Immature natural killer cell (primary cell): ENCODE measurements around the gene FGFRL1. TPM values are rescaled to one million over a fixed set of nuclear protein-coding genes. Genes with fewer than 3 reads are reported as not detected.
A peak's percentile ranks its signal among the peaks of the same experiment; 100 is the strongest.
"Not testable (repeated sequence)": the region's sequence is repeated elsewhere in the genome, so short reads cannot be mapped to it uniquely, and the experiment has no call there.

Experiments used
- DNase-seq, 3 donors: peaks; one replicate each; pipeline ENCODE4 v3.0.0; 2022; ENCODE audit warnings: mixed read lengths in 1 of 3
- H3K27ac Mint-ChIP-seq, 6 donors: one replicate each; pipeline ENCODE4 v1.8.0; 2020; ENCODE audit warnings: mixed read lengths in 6 of 6, mild to moderate bottlenecking in 5 of 6, inconsistent platforms in 4 of 6, moderate library complexity in 3 of 6
- H3K27me3 Mint-ChIP-seq, 3 donors: one replicate each; pipeline ENCODE4 v1.8.0; 2020 to 2021; ENCODE audit warnings: low read depth in 3 of 3, mild to moderate bottlenecking in 3 of 3, mixed read lengths in 3 of 3, moderate library complexity in 3 of 3, inconsistent platforms in 1 of 3
- H3K36me3 Mint-ChIP-seq, 3 donors: one replicate each; pipeline ENCODE4 v1.8.0; 2020; ENCODE audit warnings: mixed read lengths in 3 of 3, inconsistent platforms in 2 of 3, mild to moderate bottlenecking in 2 of 3
- H3K4me1 Mint-ChIP-seq, 2 donors: one replicate each; pipeline ENCODE4 v1.8.0; 2020; ENCODE audit warnings: inconsistent platforms in 2 of 2, mild to moderate bottlenecking in 2 of 2, mixed read lengths in 2 of 2, moderate library complexity in 1 of 2
- H3K4me3 Mint-ChIP-seq, 5 donors: one replicate each; pipeline ENCODE4 v1.8.0; 2020; ENCODE audit warnings: mild to moderate bottlenecking in 5 of 5, mixed read lengths in 5 of 5, inconsistent platforms in 3 of 5, moderate library complexity in 3 of 5
- H3K9me3 Mint-ChIP-seq, 6 donors: one replicate each; pipeline ENCODE4 v1.8.0; 2020; ENCODE audit warnings: mild to moderate bottlenecking in 6 of 6, mixed read lengths in 6 of 6, inconsistent platforms in 4 of 6, moderate library complexity in 3 of 6
- polyA plus RNA-seq, 3 donors: library from polyadenylated mRNA; unstranded; fragments of 300-500 nt; fragmentation: Illumina TruSeq; gene quantifications; one replicate each; pipeline ENCODE4 v1.2.3, GENCODE V29; 2021

FGFRL1 gene
- polyA plus RNA-seq, 3 donors from 2014 or later = 0.19 to 0.30 TPM; not detected in 1

DNA sequence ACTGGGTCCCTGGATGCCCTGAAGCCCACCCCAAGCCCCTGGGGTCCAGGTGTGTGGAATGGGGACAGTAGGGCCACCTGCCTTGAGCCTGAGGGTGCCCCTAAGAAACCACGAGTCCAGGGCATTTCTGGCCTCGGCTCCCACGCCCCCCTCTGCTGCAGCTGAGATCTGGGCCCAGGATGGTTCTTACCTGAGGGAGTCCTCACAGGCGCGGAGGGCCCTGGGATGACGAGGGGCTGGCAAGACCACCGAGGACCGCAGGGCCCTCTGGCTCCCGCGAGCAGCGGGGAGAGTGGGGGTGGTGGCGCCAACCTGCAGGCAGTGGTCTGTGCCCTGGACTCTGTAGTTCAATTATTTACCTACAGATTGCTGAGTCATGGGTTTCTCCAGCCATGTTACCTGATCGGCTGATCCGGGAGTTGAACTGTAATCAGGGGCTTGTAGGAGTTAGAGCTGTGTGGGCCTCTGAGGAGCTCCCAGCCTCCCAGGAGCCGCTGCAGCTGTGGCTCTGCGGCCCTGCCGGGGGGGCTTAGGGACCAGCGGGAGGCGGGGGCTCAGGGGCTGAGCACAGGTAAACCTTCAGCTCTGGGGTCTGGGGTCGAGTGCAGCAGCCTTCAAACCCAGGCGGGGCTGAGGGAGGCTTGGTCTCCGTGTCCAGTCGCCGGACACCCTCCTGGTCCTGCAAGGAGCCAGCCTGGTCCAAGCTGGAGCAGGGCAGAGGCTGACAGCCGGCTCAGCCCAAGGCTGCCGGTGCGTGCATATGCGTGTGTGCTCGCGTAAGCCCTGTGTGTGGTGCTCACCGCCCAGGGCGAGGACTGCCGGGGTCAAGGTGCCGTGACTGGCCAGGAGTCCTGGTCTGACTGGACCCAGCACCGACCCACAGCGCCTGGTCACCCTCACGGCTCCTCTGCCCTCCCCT lies 18.1 kb upstream of the FGFRL1 start, which contains the start of gene SLC26A1:
TSS of gene SLC26A1 (minus strand) at position 294 of the 919 bp plus-strand sequence. CDS start 1,701 bp downstream, outside the sequence.
- Mint-ChIP-seq H3K4me1 (peaks cover 0 to under 1% of the 10 kb centered on the region in 2 donors), H3K36me3 (no peaks in the 10 kb centered on the region), H3K9me3 (no peaks in the 10 kb centered on the region), H3K4me3 (no peak within 1 kb of the TSS), H3K27me3 (peaks cover 0 to 5% (median 2%) of the 10 kb centered on the region in 3 donors), H3K27ac (no peak within 1 kb of the TSS)
- no peak for DNase-seq

DNA sequence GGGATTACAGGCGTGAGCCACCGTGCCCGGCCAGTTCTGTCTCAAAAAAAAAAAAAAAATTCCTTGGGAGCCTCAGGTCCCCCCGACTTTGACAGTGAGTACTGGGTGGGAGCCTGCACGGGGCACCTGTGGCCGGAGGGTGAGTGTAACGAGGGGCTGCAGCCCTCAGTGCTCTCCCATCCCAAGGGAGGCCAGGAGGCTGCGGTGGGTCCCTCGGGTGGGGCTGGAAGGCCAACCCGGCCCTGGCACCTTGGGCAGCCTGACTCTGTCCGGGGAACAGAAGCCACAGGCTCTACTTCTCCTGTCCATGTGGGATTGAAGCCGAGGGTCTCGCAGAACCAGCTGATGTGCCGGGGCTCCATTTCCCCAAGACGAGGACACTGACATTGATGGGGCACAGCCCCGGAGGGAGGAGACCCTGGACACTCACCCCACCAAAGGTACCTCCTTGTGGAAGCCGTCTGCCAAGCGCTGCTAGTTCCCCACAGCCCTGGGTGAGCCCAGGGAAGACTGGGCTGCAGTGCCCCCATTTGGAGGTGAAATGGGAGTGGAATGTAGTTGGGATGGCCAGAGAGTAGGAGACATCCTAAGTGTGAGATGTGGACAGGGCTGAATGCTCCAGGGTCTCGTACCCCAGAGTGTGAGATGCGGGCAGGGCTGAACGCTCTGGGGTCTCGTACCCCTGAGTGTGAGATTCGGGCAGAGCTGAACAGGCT lies 16.0 kb upstream of the FGFRL1 start:
- no peak for DNase-seq
- H3K9me3 Mint-ChIP-seq = no peaks in the 10 kb centered on the region
- H3K27ac Mint-ChIP-seq = no peak overlapping the region
- peaks cover 0 to 2% of the 10 kb centered on the region in 2 donors for H3K4me1 Mint-ChIP-seq
- H3K4me3 Mint-ChIP-seq = no peak overlapping the region
- no peaks in the 10 kb centered on the region for H3K36me3 Mint-ChIP-seq
- H3K27me3 Mint-ChIP-seq = peaks cover 2 to 10% (median 9%) of the 10 kb centered on the region in 3 donors

DNA sequence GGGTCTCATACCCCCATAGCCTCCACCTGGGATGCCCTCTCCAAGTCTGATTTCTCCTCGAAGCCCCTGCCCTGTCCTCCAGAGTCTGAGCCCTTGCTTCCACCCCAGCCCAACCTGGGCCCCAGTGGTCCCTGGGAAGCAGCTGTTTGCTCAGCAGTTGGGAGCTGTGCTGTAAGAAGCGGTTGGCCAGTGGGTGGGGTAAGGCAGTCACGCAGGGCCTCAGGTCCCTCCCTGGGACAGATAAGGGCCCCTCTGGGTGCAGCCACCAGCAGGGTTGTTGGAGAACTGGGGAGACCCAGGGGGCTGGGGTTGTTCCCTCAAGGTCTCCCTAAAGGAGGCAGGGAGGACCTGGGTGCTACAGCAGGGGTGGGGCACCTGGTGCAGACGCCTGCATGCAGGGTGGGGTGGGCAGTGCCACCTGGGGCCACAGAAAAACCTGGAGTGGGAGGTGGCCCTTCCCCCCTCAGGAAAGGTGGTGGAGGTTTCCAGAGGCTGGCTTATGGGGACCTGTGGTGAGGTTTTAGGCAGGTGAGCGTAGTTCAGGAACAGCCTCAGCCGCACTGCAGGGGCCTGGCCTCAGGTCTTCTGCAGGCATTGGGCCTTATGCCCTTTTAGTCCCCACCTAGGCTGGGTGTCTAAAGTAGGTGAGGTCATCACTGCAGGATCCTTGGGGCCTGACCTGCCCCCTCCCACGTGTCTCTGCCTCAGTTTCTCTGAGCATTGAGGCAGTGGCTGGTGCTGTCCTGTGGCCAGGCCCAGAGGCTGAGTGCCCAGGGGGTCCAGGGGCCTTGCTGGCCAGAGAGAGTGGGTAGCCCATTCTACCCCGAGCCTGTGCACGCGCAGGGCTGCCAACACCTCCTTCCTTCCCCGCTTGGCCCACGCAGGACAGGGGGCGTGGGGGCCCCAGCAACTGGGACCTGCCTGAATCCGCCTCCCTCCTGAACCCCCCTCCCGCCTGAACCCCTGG lies 15.1 kb upstream of the FGFRL1 start:
- Mint-ChIP-seq H3K27ac (no peak overlapping the region), H3K27me3 (peaks cover 2 to 12% (median 9%) of the 10 kb centered on the region in 3 donors), H3K36me3 (no peaks in the 10 kb centered on the region), H3K4me1 (peaks cover 0 to 2% of the 10 kb centered on the region in 2 donors), H3K4me3 (no peak overlapping the region), H3K9me3 (no peaks in the 10 kb centered on the region)
- DNase-seq = no peak

DNA sequence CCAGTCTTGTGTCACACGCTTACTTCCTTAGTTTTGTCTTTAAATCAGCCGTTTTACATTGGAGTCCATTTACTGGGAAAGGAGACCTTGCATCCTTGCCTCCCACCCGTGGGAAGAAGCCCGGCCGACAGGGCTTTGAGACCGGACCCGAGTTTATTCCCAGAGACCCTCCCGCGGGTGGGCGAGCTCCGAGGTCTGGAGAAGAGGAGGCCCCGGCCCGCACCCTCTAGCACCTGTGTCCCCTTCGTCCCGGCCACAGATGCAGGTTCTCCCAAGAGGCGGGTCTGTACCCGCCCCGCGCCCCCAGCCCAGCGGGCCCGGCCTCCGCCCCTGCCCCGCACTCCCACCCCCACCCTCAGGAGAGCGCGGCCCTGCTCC lies 14.4 kb upstream of the FGFRL1 start:
- peaks cover 2 to 13% (median 9%) of the 10 kb centered on the region in 3 donors for H3K27me3 Mint-ChIP-seq
- no peaks in the 10 kb centered on the region for H3K9me3 Mint-ChIP-seq
- peaks cover 0 to 2% of the 10 kb centered on the region in 2 donors for H3K4me1 Mint-ChIP-seq
- no peaks in the 10 kb centered on the region for H3K36me3 Mint-ChIP-seq
- no peak overlapping the region for H3K4me3 Mint-ChIP-seq
- no peak for DNase-seq
- H3K27ac Mint-ChIP-seq = no peak overlapping the region

DNA sequence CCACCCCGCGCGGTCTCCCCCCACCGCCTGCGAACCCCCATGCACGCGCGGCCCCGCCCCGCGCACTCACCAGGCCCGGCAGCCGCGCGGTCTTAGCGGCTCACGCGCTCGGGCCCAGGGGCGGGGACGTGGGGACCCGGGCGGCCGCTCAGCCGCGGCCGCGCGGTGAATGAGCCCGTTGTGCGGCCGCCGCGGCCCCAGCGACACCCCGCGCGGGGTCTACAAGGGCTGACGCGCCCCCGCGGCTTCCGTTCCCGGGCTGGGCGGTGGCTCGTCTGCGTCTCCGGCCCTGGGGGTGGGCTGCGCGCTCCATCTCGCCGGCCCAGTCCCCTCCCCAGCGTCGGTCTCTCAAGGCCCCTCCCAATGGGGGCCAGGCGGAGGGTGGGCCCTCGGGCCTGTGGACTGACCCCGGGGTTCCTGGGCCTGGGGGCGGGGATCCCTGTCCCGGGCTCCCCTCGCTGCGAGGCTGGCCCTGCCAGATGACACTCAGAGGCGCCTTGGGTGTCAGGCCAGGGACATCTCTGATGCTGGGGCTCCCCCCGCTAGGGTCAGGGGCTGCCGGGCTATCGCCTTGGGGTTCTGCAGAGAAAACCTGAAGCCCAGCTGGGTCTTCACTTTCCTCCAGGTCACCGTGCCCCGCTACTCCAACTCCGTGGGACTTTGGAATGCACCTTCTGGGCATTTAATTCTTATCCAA lies 13.9 kb upstream of the FGFRL1 start:
- Mint-ChIP-seq H3K27me3 (peaks cover 2 to 13% (median 9%) of the 10 kb centered on the region in 3 donors), H3K4me1 (peaks cover 0 to 3% of the 10 kb centered on the region in 2 donors), H3K4me3 (peak overlapping the region in 1 of 5 donors; percentile 24), H3K9me3 (no peaks in the 10 kb centered on the region), H3K36me3 (no peaks in the 10 kb centered on the region), H3K27ac (no peak overlapping the region)
- DNase-seq = no peak

DNA sequence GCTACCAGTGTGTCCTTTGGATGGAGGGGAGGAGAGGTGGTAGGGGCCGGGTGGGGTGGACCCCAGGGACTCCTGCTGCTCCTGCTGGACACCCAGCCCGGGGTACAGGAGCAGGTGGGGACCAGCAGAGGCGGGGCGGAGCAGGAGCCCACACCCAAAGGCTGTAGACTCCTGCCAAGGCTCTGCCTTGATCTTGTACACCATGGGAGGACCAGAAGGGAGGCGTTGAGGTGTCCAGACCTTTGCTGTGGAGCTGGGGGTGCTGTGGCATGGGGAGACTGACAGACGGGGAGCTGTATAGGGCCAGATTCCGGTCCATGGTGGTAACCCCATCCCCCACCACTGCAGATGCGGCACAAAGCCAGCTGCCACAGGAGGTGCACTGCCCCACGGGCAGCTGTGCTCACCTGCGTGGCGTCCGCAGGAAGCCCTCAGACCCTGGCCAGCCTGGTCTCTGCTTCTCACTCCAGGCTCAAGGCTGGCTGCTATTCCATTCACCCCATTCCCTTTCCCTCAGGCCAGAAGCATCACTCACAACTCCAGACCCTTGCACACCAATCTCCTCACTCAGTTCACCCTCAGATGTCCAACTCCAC lies 13.2 kb upstream of the FGFRL1 start:
- Mint-ChIP-seq H3K4me3 (peak overlapping the region in 2 of 5 donors; percentile 30 to 35), H3K4me1 (peaks cover 0 to 3% of the 10 kb centered on the region in 2 donors), H3K27me3 (peaks cover 2 to 13% (median 9%) of the 10 kb centered on the region in 3 donors), H3K9me3 (no peaks in the 10 kb centered on the region), H3K27ac (no peak overlapping the region), H3K36me3 (no peaks in the 10 kb centered on the region)
- DNase-seq = no peak

DNA sequence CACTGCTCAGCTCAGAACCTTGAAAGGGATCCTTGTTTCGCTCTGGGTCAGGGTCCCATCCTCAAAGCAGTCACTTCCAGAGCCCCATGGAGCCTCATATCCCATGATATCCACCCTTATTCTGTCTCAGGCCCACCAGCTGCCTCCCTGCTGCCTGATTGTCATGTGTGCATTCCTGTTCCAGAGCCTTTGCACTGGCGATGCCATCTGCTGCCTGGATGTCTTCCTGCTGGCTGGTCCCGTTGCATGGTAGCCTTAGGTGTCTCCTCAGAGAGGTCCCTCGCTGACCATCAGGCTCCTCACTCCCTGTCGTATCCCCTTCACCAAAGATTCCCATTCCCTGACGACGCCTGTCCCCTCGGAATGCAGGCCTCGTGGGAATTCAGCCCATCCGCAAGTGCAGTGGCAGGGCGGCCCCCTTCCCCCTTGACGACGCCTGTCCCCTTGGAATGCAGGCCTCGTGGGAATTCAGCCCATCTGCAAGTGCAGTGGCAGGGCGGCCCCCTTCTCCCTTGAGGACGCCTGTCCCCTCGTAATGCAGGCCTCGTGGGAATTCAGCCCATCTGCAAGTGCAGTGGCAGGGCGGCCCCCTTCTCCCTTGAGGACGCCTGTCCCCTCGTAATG lies 12.1 kb upstream of the FGFRL1 start:
- H3K36me3 Mint-ChIP-seq, H3K27ac Mint-ChIP-seq, DNase-seq, H3K4me1 Mint-ChIP-seq, H3K9me3 Mint-ChIP-seq: not testable (repeated sequence)
- Mint-ChIP-seq H3K27me3 (peaks cover 4 to 13% (median 11%) of the 10 kb centered on the region in 3 donors), H3K4me3 (peak overlapping the region in 1 of 5 donors; percentile 8)

DNA sequence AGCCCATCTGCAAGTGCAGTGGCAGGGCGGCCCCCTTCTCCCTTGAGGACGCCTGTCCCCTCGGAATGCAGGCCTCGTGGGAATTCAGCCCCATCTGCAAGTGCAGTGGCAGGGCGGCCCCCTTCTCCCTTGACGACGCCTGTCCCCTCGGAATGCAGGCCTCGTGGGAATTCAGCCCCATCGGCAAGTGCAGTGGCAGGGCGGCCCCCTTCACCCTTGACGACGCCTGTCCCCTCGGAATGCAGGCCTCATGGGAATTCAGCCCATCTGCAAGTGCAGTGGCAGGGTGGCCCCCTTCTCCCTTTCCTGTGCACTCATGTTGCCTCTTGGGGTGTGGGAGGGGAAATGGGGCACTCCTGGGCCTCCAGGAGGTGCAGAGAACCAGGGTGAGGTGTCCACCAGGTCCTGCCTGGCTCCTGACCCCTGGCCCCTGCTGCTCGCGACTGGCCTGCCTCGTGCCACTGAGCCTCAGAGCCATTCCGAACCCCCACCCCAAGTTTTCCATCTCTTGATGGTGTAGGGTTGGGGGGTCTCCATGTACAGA lies 11.5 kb upstream of the FGFRL1 start:
- peaks cover 0 to 1% (median 0%) of the 10 kb centered on the region in 6 donors for H3K9me3 Mint-ChIP-seq
- no peaks in the 10 kb centered on the region for H3K36me3 Mint-ChIP-seq
- H3K4me1 Mint-ChIP-seq = peaks cover 0 to 3% of the 10 kb centered on the region in 2 donors
- DNase-seq = no peak
- no peak overlapping the region for H3K27ac Mint-ChIP-seq
- H3K4me3 Mint-ChIP-seq = no peak overlapping the region
- peaks cover 7 to 15% (median 13%) of the 10 kb centered on the region in 3 donors for H3K27me3 Mint-ChIP-seq

DNA sequence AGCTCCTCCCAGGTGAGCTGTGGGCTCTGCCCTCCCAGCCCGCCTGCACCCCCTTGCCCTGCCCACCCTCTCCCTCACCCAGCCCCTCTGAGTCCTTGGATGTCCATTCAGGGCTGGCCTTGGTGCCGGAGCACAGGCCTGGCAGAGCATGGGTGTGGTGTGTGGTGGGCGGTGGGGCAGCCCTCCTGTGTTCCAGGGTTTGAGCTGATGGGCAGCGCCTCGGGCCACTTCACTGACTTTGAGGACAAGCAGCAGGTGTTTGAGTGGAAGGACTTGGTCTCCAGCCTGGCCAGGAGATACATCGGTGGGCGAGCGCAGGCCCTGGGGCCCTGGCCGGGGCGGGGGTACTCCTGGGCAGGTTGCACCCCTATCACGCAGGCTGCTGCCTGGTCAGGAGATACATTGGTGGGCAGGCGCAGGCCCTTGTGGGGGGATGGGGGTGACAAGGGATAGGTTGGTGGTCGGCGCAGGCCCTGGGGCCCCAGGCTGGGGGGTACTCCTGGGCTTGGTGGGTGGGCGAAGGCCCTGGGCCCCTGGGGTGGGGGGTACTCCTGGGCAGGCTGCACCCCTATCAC lies 10.7 kb upstream of the FGFRL1 start:
- no peak for DNase-seq
- no peak overlapping the region for H3K4me3 Mint-ChIP-seq
- no peaks in the 10 kb centered on the region for H3K36me3 Mint-ChIP-seq
- H3K27me3 Mint-ChIP-seq = peaks cover 7 to 17% (median 13%) of the 10 kb centered on the region in 3 donors
- peaks cover 0 to 3% of the 10 kb centered on the region in 2 donors for H3K4me1 Mint-ChIP-seq
- no peak overlapping the region for H3K27ac Mint-ChIP-seq
- H3K9me3 Mint-ChIP-seq = peaks cover 0 to 1% (median 0%) of the 10 kb centered on the region in 6 donors

DNA sequence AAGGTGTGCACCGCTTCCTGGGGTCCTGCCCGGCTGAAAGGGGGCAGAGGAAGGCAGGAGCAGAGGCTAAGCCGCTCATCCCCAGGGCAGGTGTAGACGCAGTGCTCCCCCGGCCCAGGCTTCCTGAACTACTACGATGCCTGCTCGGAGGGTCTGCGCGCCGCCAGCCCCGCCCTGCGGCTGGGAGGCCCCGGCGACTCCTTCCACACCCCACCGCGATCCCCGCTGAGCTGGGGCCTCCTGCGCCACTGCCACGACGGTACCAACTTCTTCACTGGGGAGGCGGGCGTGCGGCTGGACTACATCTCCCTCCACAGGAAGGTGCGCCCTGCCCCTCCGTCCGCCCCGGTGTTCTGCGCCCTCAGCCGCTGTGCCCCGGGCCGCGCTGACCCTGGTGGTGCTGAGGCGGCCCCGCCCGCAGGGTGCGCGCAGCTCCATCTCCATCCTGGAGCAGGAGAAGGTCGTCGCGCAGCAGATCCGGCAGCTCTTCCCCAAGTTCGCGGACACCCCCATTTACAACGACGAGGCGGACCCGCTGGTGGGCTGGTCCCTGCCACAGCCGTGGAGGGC lies 9.8 kb upstream of the FGFRL1 start:
- Mint-ChIP-seq H3K27me3 (peaks cover 8 to 23% (median 13%) of the 10 kb centered on the region in 3 donors), H3K4me3 (no peak overlapping the region), H3K4me1 (peaks cover 0 to 3% of the 10 kb centered on the region in 2 donors), H3K9me3 (peaks cover 0 to 1% (median 0%) of the 10 kb centered on the region in 6 donors), H3K27ac (no peak overlapping the region), H3K36me3 (no peaks in the 10 kb centered on the region)
- no peak for DNase-seq

DNA sequence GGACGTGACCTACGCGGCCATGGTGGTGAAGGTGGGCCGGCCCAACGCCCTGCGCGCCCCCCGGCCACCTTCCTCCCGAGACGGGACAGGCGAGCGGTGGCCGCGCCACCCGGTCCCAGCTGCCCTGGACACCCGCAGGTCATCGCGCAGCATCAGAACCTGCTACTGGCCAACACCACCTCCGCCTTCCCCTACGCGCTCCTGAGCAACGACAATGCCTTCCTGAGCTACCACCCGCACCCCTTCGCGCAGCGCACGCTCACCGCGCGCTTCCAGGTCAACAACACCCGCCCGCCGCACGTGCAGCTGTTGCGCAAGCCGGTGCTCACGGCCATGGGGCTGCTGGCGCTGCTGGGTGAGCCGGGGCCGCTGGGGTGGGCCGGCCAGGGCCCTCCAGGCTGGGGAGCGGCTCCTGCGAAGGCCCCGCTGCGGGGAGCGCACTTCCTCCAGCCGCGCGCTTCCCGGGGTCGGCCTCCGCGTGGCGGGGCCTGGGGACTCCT lies 9.2 kb upstream of the FGFRL1 start:
- DNase-seq = peak in 2 of 3 donors; percentile 24 to 29
- Mint-ChIP-seq H3K9me3 (peaks cover 0 to 1% (median 0%) of the 10 kb centered on the region in 6 donors), H3K27ac (no peak overlapping the region), H3K4me1 (peaks cover 0 to 3% of the 10 kb centered on the region in 2 donors), H3K27me3 (peaks cover 8 to 25% (median 14%) of the 10 kb centered on the region in 3 donors), H3K4me3 (peak overlapping the region in 1 of 5 donors; percentile 44), H3K36me3 (peaks cover 0 to 4% (median 0%) of the 10 kb centered on the region in 3 donors)
